Heart left ventricle (tissue), 13 donors: ENCODE measurements around the gene MGMT.

Source experiments
- POLR2A ChIP-seq, 2 donors: fragments of 450-650 bp; IDR thresholded peaks; one replicate each; pipeline ENCODE4 v1.6.1; 2017; ENCODE audit warnings: antibody characterized with exemption in 2 of 2, mild to moderate bottlenecking in 2 of 2, moderate library complexity in 2 of 2
- TF ChIP-seq, protein P1 (sequence below), 12 donors: fragments of 200-600 bp; sonication (generic) in 4 of 12; IDR thresholded peaks; one replicate each; pipeline versions ENCODE4 v1.5.0 to v1.8.0; 2018 to 2022; ENCODE audit warnings: antibody characterized with exemption in 12 of 12, mild to moderate bottlenecking in 5 of 12
- donor health status: ischemic (EF 13 %, LVEDD 7.1; RV severe dilation, severe dysfunction).
- donor health status: DM: no; HTN: yes; CAD: no.
- donor health status: DM: no; HTN: no; CAD: no.
- donor health status: ischemic (EF 25% LVEDD 6.9; RV normal size, moderate dysfunction).
- donor health status: ischemic (EF 25% LVEDD 5.7; RV mildly dilated, moderate dysfunction).
- donor health status: ischemic (EF 35%, LVEDD 5.7; RV mildly dilated, moderate dysfunction).
- donor health status: nonischemic (EF 11% LVEDD 7.7; RV severe dilation, severe dysfunction).
- donor health status: DM: yes; HTN: yes; CAD: no.
- donor health status: PGD.
- donor health status: ischemic (EF 29% LVEDD 5.4; RV normal size, mild dysfunction).
- donor health status: nonischemic (EF 23%, LVEDD 6.1; RV moderate dilation, normal function).

DNA sequence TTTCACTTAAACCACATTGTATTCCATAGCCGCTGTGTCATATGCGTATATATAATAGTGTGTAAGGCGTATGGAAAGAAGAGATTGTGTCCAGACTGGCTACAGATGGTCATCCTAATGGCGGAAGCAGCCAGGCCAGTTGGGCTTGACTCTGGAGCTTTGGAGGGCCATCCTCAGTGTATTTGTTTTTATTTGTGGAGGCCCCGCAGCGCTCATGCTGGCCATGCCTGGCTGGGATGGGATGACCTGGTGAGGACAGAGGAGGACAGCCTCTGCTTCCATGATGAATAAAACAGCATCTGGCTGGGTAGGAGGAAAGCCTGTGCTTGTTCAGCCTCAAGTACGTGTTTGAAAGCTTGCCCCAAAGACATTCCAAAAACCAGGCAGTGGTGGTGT lies 276.7 kb downstream of the MGMT start:
- TF ChIP-seq, protein P1, sequence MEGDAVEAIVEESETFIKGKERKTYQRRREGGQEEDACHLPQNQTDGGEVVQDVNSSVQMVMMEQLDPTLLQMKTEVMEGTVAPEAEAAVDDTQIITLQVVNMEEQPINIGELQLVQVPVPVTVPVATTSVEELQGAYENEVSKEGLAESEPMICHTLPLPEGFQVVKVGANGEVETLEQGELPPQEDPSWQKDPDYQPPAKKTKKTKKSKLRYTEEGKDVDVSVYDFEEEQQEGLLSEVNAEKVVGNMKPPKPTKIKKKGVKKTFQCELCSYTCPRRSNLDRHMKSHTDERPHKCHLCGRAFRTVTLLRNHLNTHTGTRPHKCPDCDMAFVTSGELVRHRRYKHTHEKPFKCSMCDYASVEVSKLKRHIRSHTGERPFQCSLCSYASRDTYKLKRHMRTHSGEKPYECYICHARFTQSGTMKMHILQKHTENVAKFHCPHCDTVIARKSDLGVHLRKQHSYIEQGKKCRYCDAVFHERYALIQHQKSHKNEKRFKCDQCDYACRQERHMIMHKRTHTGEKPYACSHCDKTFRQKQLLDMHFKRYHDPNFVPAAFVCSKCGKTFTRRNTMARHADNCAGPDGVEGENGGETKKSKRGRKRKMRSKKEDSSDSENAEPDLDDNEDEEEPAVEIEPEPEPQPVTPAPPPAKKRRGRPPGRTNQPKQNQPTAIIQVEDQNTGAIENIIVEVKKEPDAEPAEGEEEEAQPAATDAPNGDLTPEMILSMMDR (IDR thresholded peaks at IDR 0.05), result no peak
- no peak for TF ChIP-seq POLR2A (IDR thresholded peaks at IDR 0.05)
